HG03521 (cell line): ENCODE measurements around the gene ACBD6.
"Not testable (repeated sequence)": the region's sequence is repeated elsewhere in the genome, so short reads cannot be mapped to it uniquely, and the experiment has no call there.

Experiments used
- ATAC-seq: cut with Tn5 transposase; IDR thresholded peaks from one replicate; pipeline ENCODE4 v1.9.1; 2021; ENCODE audit warnings: mild to moderate bottlenecking, moderate library complexity; ENCODE audit not compliant: unreplicated experiment

ACBD6 gene, protein sequence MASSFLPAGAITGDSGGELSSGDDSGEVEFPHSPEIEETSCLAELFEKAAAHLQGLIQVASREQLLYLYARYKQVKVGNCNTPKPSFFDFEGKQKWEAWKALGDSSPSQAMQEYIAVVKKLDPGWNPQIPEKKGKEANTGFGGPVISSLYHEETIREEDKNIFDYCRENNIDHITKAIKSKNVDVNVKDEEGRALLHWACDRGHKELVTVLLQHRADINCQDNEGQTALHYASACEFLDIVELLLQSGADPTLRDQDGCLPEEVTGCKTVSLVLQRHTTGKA

DNA sequence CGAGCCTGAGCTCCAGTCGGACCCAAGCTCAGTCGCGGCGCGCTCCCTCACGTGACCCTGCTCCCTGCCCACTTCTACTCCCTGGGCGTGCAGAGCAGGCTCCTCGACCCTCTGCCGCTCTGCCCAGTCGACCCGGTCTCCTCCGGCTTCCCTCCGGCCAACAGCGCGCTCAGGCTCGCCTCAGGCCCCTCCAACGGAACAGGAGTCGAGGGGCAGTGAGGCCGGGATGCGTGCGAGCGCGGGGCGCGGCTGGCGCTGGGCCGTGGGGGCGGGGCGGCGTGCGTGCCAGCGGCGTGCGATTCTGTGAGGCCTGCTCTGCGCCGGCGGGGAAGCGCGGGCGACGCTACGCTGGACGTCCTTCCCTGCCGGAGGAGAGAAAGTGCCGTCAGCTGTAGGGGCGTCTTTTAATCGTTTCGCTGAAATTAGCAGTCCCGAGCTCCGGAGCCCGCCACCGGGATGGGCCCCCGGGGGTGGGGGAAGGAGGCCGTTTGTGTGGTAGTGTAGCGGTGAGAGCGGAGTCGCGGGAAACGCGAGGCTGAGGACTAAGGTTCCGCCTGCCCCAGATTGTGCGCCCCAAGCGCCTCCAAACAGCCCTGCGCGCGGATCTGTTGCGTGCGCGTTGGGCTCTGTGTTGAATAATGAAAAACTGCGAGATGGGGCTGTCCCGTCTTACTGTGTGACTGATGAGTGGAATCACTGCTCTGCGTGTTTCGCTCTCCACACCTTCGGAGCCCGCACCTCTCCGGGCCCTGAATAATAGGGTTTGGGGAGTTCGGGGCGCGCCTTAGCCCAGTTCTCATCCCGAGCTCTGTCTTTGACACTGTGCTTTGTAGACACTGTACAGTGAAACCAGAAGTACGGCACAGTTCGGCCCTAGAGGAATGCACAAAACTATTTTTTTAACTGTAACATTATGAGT is at the start of gene ACBD6:
TSS of gene ACBD6 (minus strand) at position 217 of the 919 bp plus-strand sequence. CDS start 311 bp downstream, outside the sequence.
- ATAC-seq: peak; percentile 79

DNA sequence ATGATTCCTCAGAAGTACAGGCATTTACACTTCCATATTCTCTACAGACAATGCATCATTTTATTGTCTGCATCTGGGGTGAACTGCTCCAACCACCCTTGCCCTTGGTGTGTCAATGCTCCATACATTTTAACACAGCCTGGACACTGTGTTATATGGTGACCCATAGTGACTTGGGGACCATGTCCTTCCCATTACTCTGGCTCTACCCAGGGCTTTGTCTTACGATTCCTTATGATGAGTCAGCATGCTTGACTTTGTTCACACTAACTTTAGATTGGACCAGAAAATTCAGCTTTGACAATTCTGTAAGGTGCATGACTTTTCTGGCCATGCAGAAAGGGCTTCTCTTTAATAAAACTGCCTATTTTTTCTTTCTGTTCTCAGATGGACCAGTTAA is 49.6 kb upstream of the ACBD6 start:
- no peak for ATAC-seq

DNA sequence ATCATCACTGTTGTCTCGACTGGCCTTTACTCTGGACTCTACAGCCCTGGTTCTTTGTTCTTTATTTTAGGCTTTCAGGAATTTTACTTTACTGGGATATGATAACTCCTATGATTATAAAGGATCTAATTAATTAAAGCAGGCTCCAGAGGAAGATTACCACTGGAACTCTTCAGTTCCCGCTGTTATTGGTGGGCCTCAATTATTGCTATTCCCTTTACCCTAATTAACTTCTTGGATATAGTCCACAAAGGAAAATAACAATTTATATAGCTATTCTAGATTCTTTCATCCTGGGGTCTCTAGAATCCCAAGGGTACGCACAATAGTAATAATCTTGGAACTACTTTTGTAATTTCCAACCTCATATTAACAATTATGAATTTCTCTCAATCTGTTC is 47.9 kb upstream of the ACBD6 start:
- ATAC-seq: no peak

- ATAC-seq: not testable (repeated sequence)
Observed at GRCh38 chr1:180549770-180550169, 47.4 kb upstream of the ACBD6 start.

DNA sequence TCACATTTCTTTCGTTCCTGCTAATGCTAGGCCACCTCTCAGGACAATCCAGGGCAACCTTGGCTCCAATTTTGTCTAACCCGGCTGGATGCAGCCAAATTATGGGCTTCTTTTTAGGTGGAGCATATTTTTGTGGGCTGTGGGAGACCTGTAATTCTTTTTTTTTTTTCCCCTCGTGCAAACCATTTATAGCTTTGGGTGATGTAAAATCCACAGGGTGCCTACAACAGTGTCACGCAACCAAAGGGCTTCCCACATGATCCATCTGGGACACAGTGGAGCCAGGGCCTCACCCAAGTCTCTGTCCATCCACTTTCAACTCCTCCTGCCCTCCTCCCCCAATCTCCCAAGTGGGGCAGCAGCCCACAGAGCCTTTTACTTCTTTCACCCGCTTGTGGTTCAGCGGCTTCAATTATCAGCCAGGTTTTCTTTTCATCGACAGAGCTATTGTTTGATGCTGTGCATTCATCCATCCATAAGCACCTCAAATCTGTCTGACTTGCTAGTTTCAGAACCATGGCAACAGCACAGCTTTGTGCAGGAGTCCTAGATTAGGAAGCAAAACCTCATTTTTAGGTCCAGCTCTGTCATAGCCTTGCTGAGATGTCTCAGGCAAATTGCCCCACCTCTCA is 46.4 kb upstream of the ACBD6 start:
- no peak for ATAC-seq

GRCh38 chr1:180545991-180546390 is 43.6 kb upstream of the ACBD6 start:
- no peak for ATAC-seq

DNA sequence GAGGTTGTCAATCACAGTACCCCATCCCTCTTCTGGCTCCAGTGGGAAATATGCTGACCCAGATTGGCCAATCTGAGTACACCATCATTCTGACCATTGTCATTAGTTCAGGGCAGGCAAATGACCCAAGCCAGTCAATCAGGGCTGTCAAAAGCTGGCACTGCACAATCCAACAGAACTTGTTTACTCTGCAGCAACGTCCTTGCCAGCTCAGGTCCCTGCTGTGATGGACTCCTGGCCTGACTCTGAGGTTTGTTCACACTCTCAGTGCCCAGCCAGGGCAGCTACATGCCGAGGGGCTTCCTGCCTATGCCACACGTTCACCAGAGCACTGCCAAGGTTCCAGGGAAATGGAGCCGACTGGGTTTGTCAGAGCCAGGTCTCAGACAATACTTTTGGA is 41.7 kb upstream of the ACBD6 start:
- ATAC-seq: no peak

GRCh38 chr1:180542838-180543145 is 40.4 kb upstream of the ACBD6 start:
- no peak for ATAC-seq

- ATAC-seq: no peak
Observed at GRCh38 chr1:180542113-180542837, 39.9 kb upstream of the ACBD6 start.

DNA sequence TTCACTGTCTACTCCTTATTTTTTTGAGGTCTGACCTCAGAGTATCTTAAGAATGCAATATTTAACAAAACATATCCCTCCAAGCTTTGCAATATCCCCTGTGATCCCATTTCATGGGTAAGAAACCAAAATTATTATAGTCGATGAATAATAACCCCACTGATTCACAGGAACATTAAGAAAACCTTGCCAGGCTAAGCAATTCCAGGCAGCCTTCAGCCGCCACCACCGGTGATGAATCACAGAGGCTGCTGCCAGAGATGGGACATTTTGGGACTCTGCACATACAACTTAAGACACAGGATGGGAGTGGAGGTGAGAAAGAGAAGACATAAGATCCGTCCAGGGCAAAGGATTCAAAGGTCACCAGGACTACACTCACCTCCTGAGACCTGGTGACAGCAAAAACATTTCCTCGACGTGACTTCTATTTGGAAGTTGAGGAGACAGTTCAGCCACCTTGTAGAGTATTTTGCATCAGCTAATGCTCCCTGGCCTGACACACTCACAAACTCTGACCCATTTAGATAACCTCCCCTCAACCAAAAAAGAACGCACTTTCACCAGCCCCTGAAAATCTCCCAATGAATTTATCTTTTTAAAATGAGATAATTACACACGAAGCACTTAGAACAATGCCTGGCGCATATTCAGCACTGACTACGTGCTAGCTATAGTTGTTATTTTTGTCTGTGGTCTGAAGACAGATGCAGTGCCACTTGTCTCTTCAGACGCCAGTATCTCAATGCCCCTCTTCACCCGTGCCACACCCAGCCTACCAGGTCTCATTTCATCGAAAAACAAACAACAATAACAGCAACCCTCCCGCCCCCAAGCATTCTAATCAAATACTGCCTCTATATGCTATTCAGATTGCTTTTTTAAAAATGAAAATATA is 38.6 kb upstream of the ACBD6 start:
- ATAC-seq: no peak

- no peak for ATAC-seq
Observed at GRCh38 chr1:180539136-180539535, 36.8 kb upstream of the ACBD6 start.

DNA sequence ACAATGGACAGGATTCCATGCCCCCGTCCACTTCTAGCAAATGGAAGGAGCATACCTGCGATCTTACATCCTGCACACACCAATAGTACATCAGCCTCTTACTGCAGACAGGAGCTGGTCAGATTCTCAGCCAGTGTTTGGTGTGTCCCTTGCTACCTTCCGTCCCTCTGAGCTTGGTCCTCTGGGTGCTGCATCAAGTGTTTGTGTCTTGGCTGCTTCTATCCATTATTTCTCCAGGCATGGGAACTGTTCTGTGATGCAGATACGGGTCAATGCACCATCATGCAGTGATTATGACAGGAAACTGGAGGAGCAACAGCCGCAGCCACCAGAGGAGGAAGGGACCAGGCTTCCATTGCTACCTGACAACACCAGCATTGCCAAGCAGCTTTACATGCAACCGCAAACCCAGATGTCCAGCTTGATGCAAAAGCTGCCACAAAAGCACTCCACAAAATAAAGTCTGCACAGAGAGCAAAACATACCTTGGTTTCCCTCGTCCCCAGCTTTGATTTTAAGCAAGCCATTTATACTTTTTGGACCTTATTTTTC is 34.5 kb upstream of the ACBD6 start:
- no peak for ATAC-seq

DNA sequence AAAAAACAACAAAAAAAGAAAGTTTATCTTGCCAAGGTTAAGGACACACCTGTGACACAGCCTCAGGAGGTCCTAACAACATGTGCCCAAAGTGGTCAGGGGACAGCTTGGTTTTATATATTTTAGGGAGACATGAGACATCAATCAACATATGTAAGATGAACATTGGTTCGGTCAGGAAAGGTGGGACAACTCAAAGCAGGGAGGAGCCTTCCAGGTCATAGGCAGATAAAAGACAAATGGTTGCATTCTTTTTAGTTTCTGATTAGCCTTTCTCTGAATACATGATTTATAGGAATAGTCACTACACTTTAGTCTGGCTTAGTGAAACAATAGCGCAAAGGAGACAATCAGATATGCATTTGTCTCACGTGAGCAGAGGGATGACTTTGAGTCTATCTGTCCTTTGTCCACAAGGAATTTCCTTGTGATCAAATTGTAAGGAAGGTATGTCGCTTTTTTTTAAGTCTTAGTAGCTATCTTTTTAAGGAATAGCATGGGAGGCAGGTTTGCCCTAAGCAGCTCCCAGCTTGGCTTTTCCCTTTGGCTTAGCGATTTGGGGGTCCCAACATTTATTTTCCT is 33.1 kb upstream of the ACBD6 start:
- no peak for ATAC-seq

DNA sequence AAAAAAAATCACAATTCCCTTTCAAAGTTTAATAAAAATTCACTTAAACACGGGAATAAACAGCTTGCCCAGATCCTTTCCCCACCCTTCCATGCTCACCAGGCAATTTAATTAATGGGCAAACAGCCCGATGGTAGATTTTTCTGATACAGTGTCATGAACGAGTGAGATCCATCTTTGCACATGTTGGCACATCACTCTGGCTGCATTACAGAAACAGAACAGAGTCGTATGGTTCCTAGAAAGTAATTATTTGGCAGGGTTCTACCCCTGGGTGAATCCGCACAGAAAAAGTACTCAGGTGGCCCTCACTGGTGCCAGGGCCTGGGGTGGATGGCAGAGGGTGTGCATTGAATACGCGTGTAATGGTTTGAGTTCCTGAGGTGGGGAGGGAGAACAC is 31.8 kb upstream of the ACBD6 start:
- no peak for ATAC-seq

GRCh38 chr1:180533266-180533987 is 31.1 kb upstream of the ACBD6 start:
- no peak for ATAC-seq

DNA sequence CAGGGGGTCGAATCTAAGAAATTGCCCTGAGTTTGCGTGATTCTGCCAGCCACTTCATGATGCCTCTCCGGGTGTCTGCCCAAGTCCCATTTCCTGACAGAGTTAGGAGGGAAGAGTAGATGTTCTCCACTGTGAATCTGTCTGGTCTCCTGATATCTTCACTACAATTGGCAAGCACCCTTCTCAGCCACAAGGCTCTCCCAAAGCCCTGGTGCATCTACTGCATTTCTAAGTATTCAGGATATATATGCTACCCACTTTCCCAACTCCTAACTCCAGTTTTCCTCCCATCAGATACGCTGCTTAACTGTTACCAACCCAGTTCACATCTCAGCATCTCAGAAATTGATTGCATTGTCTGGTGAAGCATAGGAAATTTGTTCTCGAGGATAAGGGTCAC is 30.5 kb upstream of the ACBD6 start:
- no peak for ATAC-seq

GRCh38 chr1:180530501-180530900 is 28.1 kb upstream of the ACBD6 start:
- ATAC-seq: no peak

- no peak for ATAC-seq
Observed at GRCh38 chr1:180528868-180529470, 26.6 kb upstream of the ACBD6 start.
